GM18867 (cell line): ENCODE results near the gene RSPH3.
"Not testable (repeated sequence)": the region's sequence is repeated elsewhere in the genome, so short reads cannot be mapped to it uniquely, and the experiment has no call there.

Experiments
- ATAC-seq: cut with Tn5 transposase; IDR thresholded peaks from one replicate; pipeline ENCODE4 v1.9.1; 2021; ENCODE audit warnings: mild to moderate bottlenecking, moderate library complexity; ENCODE audit not compliant: unreplicated experiment

RSPH3 gene

GRCh38 chr6:158978757-158979156, 21.2 kb downstream of the RSPH3 start:
- no peak for ATAC-seq

DNA sequence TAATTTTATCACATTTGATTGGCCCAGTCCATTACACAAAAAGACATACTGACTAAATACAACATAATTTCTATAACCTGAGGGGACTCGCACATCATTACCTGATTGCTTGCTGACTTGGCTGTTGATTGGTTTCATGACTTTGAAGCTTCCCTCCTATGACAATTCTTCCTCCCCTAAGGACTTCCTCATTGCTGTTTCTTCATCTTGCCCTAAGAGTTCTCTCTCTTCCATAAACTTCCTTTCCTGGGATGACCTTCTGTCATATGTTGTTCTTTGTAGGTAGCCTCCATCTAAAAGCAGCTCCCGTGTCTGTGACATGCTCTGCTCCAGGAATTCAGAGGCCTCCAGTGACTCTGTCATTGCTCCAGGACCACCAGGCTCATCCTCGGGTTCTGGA, 22.6 kb downstream of the RSPH3 start:
- no peak for ATAC-seq

- no peak for ATAC-seq
Observed at GRCh38 chr6:158972241-158973233, 27.5 kb downstream of the RSPH3 start.

DNA sequence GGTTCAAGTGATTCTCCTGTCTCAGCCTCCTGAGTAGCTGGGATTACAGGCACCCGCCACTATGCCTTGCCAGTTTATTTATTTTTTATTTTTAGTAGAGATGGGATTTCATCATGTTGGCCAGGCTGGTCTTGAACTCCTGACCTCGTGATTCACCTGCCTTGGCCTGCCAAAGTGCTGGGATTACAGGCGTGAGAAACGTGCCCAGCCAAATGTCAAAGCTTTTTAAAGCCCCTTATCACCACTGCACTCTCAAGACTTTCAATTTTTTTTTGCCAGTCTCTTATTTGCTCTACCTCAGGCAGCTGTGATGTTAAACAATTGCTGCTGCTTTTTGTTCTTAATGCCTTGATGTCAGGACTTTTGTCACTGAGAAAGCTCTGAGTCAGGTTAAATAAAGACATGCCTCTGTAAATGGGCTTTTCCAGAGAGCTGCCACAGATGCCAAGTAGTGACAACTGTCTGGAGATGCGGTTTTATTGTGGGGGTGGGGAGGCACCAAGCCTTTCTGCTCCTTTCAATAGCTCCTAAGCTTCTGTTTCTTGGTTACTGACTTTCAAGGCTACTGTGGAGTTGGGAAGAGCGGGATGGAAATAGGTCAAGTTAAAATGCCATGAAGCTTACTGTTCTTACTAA, 29.2 kb downstream of the RSPH3 start:
- ATAC-seq = no peak

GRCh38 chr6:158969148-158969547, 30.9 kb downstream of the RSPH3 start:
- ATAC-seq = no peak

GRCh38 chr6:158963020-158963808, 36.8 kb downstream of the RSPH3 start:
- no peak for ATAC-seq

GRCh38 chr6:158962371-158962770, 37.6 kb downstream of the RSPH3 start:
- no peak for ATAC-seq

DNA sequence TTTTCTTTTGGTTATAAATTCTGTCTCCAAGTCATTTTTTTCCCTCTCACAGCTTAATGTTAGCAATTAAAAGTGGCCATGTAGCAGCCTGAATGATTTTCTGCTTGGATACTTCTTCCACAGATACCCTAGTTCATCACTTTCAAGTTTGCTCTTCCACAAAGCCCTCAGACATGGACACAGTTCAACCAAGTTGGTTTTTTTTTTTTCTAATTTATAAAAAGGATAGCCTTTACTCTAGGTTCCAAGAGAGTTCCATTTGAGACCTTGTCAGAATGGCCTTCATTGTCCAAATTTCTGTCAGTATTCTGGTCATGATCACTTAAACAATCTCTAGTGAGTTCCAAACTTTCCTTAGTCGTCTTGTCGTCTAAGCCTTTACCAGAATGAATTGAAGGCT, 40.0 kb downstream of the RSPH3 start:
- no peak for ATAC-seq

DNA sequence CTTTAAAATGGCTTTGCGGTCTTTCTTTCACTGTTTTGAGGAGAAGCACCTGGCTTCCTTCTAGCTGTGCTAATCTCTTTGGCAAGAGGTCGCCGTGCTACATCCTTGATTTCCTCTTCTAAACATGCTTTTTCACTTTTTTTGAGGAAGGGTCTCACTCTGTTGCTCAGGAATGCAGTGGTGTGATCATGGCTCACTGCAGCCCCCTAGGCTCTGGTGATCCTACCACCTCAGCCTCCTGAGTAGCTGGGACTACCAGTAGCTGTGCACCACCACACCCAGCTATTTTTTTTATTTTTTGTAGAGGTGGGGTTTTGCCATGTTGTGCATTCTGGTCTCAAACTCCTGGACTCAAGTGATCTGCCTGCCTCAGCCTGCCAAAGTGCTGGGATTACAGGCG, 40.5 kb downstream of the RSPH3 start:
- ATAC-seq = no peak

GRCh38 chr6:158958504-158959386, 41.3 kb downstream of the RSPH3 start:
- ATAC-seq = no peak

- ATAC-seq = no peak
Observed at GRCh38 chr6:158955255-158955654, 44.7 kb downstream of the RSPH3 start.

GRCh38 chr6:158954753-158955152, 45.2 kb downstream of the RSPH3 start:
- no peak for ATAC-seq

GRCh38 chr6:158952011-158952410, 48.0 kb downstream of the RSPH3 start:
- not testable (repeated sequence) for ATAC-seq

- ATAC-seq = not testable (repeated sequence)
Observed at GRCh38 chr6:158951565-158951964, 48.4 kb downstream of the RSPH3 start.

- no peak for ATAC-seq
Observed at GRCh38 chr6:158947284-158947683, 52.7 kb downstream of the RSPH3 start.

DNA sequence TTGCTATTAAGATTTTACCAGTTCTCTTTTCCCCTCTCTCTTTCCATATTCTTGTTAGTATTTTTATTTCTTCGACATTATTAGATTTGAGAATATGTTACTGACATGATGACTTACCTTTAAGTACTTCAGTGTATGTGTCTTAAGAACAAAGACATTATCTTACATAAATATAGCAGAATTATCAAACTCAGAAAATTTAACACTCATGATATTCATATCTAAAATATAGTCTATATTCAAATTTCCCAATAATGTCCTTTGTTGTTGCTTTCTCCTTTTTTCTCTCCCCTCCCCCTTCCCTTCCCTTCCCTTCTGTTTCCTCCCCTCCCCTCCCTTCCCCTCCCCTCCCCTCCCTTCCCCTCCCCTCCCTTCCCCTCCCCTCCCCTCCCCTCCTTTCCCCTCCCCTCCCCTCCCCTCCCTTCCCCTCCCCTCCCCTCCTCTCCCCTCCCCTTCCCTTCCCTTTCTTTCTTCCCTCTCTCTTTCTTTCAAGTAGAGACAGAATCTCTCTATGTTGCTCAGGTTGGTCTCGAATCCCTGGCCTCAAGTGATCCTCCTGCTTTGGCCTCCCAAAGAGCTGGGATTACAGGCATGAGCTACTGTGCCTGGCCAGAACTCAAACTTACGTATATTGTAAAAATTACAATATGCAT, 56.5 kb downstream of the RSPH3 start:
- no peak for ATAC-seq

GRCh38 chr6:158942349-158942748, 57.7 kb downstream of the RSPH3 start:
- ATAC-seq = no peak

DNA sequence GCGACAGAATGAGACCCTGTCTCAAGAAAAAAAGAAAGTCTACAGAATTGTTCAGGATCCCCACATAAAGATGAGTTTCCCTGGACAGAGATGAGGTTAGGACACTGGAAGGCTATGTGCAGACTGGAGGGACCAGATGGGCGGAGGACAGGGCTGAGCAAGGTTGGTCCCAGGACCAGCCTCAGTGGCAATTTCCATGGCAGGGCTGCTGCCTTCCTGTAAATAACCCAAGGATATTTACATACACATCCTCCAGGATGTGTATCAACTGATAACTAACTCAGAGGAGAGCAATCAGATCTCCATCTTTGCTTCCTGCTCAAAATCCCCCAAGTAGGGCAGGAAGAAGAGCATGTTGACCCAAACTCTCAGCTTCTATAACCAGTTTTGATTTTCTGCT, 58.8 kb downstream of the RSPH3 start:
- no peak for ATAC-seq

GRCh38 chr6:158939255-158940159, 60.5 kb downstream of the RSPH3 start:
- ATAC-seq = no peak
